Smooth muscle cell (in vitro differentiated cells): ENCODE data around the gene STT3B. TPM values are rescaled to one million over a fixed set of nuclear protein-coding genes. Genes with fewer than 3 reads are reported as not detected.

Experiments
- DNase-seq: peaks from one replicate; lab custom pipeline; 2025; ENCODE audit not compliant: unreplicated experiment; lab: John Stamatoyannopoulos, UW
- H2AFZ ChIP-seq: fragments of 200-600 bp; sonication (generic); 2 replicates; pipeline ENCODE4 v1.6.0; 2016; ENCODE audit warnings: antibody characterized with exemption, low read depth, mild to moderate bottlenecking
- H3F3A ChIP-seq: fragments of 200-600 bp; sonication (generic); 2 replicates; pipeline ENCODE4 v1.6.0; 2017; ENCODE audit warnings: antibody characterized with exemption, low read depth
- H3K27ac ChIP-seq: fragments of 200-600 bp; sonication (generic); 2 replicates; pipeline ENCODE4 v1.5.1; 2016; ENCODE audit warnings: low read depth, mild to moderate bottlenecking
- H3K27me3 ChIP-seq: fragments of 200-600 bp; sonication (generic); 2 replicates; pipeline ENCODE4 v1.6.1; 2016; ENCODE audit warnings: low read depth, mild to moderate bottlenecking
- H3K36me3 ChIP-seq: fragments of 200-600 bp; sonication (generic); 2 replicates; pipeline ENCODE4 v1.5.1; 2016; ENCODE audit warnings: low read depth
- H3K4me1 ChIP-seq: fragments of 200-600 bp; sonication (generic); 2 replicates; pipeline ENCODE4 v1.5.1; 2016; ENCODE audit warnings: low read depth
- H3K4me2 ChIP-seq: fragments of 200-600 bp; sonication (generic); 2 replicates; pipeline ENCODE4 v1.6.0; 2016; ENCODE audit warnings: mild to moderate bottlenecking
- H3K4me3 ChIP-seq: fragments of 200-600 bp; sonication (generic); 2 replicates; pipeline ENCODE4 v1.5.1; 2016; ENCODE audit warnings: mild to moderate bottlenecking
- H3K79me2 ChIP-seq: fragments of 200-600 bp; sonication (generic); 2 replicates; pipeline ENCODE4 v1.6.0; 2016; ENCODE audit warnings: low read depth, mild to moderate bottlenecking
- H3K9ac ChIP-seq: fragments of 200-600 bp; sonication (generic); 2 replicates; pipeline ENCODE4 v1.6.0; 2016; ENCODE audit warnings: low read depth
- H3K9me3 ChIP-seq: fragments of 200-600 bp; sonication (generic); replicated peaks from 2 replicates; pipeline ENCODE4 v1.5.1; 2016; ENCODE audit warnings: low read depth
- H4K20me1 ChIP-seq: fragments of 200-600 bp; sonication (generic); 2 replicates; pipeline ENCODE4 v1.6.0; 2016; ENCODE audit warnings: low read depth
- WGBS: methylation state at CpG from one replicate; pipeline ENCODE4 v1.1.7; 2016; ENCODE audit warnings: low lambda C conversion rate; 5-methylcytosine and 5-hydroxymethylcytosine counted together
- polyA plus RNA-seq: library from polyadenylated mRNA; unstranded; fragments of >200 nt; fragmentation: Nextera tagmentation; extraction: Ambion mirVana; gene quantifications from 2 replicates; pipeline ENCODE4 v1.2.1, GENCODE V29; 2016
- total RNA-seq: library from RNA; depleted of rRNA; stranded (reverse); fragments of >200 nt; gene quantifications from 2 replicates; pipeline ENCODE4 v1.2.3, GENCODE V29; 2014
- TF ChIP-seq, protein P1 (sequence below): fragments of 200-600 bp; sonication (generic); IDR thresholded peaks from 2 replicates; pipeline ENCODE4 v1.5.1; 2017; ENCODE audit warnings: borderline replicate concordance, mild to moderate bottlenecking, antibody characterized with exemption; ENCODE audit not compliant: insufficient read depth, poor library complexity, severe bottlenecking

Gene STT3B
- total and polyA plus RNA-seq, 2 experiments from 2014 or later = 79.1 to 191 TPM

- H3K9ac ChIP-seq = no peak overlapping the region
- no peak overlapping the region for H3K4me2 ChIP-seq
- no peak overlapping the region for H3K27ac ChIP-seq
- 100% methylated on average over 1 of the region's 1 CpG for WGBS
- peaks cover 7% of the 10 kb centered on the region for H3F3A ChIP-seq
- no peak overlapping the region for H2AFZ ChIP-seq
- no peaks in the 10 kb centered on the region for H3K36me3 ChIP-seq
- TF ChIP-seq, protein P1, sequence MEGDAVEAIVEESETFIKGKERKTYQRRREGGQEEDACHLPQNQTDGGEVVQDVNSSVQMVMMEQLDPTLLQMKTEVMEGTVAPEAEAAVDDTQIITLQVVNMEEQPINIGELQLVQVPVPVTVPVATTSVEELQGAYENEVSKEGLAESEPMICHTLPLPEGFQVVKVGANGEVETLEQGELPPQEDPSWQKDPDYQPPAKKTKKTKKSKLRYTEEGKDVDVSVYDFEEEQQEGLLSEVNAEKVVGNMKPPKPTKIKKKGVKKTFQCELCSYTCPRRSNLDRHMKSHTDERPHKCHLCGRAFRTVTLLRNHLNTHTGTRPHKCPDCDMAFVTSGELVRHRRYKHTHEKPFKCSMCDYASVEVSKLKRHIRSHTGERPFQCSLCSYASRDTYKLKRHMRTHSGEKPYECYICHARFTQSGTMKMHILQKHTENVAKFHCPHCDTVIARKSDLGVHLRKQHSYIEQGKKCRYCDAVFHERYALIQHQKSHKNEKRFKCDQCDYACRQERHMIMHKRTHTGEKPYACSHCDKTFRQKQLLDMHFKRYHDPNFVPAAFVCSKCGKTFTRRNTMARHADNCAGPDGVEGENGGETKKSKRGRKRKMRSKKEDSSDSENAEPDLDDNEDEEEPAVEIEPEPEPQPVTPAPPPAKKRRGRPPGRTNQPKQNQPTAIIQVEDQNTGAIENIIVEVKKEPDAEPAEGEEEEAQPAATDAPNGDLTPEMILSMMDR = no peak
- no peaks in the 10 kb centered on the region for H3K9me3 ChIP-seq
- DNase-seq = no peak
- peaks cover 9% of the 10 kb centered on the region for H3K4me1 ChIP-seq
- peaks cover 98% of the 10 kb centered on the region for H3K79me2 ChIP-seq
- H3K27me3 ChIP-seq = no peaks in the 10 kb centered on the region
- peaks cover 100% of the 10 kb centered on the region for H4K20me1 ChIP-seq
- no peak overlapping the region for H3K4me3 ChIP-seq
These were observed 9.5 kb downstream of the STT3B start for GRCh38 chr3:31542246-31542645.

GRCh38 chr3:31543375-31543774, 10.7 kb downstream of the STT3B start:
- no peak overlapping the region for H3K4me3 ChIP-seq
- peaks cover 7% of the 10 kb centered on the region for H3F3A ChIP-seq
- H3K36me3 ChIP-seq = no peaks in the 10 kb centered on the region
- H4K20me1 ChIP-seq = peaks cover 100% of the 10 kb centered on the region
- DNase-seq = no peak
- no peak overlapping the region for H2AFZ ChIP-seq
- peaks cover 9% of the 10 kb centered on the region for H3K4me1 ChIP-seq
- H3K27me3 ChIP-seq = no peaks in the 10 kb centered on the region
- peaks cover 98% of the 10 kb centered on the region for H3K79me2 ChIP-seq
- no peak overlapping the region for H3K9ac ChIP-seq
- TF ChIP-seq, protein P1 = no peak
- H3K27ac ChIP-seq = no peak overlapping the region
- no peak overlapping the region for H3K4me2 ChIP-seq
- H3K9me3 ChIP-seq = no peaks in the 10 kb centered on the region

DNA sequence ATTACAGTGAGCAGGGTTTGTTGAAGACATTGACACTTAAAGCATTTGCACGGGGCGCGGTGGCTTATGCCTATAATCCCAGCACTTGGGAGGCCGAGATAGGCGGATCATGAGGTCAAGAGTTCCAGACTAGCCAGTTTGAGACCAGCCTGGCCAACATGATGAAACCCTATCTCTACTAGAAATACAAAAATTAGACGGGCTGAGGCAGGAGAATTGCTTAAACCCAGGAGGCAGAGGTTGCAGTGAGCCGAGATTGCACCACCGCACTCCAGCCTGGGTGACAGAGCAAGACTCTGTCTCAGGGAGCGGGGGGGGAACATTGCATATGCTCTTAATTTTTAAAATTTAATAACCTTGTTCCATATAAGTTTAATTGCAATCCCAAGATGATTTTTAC, 11.9 kb downstream of the STT3B start:
- no peaks in the 10 kb centered on the region for H3K27me3 ChIP-seq
- 23% methylated on average over 9 of the region's 9 CpGs for WGBS
- no peaks in the 10 kb centered on the region for H3K9me3 ChIP-seq
- H3K27ac ChIP-seq = peak overlapping the region; percentile 10
- no peak for DNase-seq
- TF ChIP-seq, protein P1 = no peak
- H3K9ac ChIP-seq = no peak overlapping the region
- H4K20me1 ChIP-seq = peaks cover 100% of the 10 kb centered on the region
- H3K4me2 ChIP-seq = peak overlapping the region; percentile 56
- H3K4me3 ChIP-seq = no peak overlapping the region
- no peak overlapping the region for H2AFZ ChIP-seq
- peaks cover 7% of the 10 kb centered on the region for H3F3A ChIP-seq
- no peaks in the 10 kb centered on the region for H3K36me3 ChIP-seq
- peaks cover 98% of the 10 kb centered on the region for H3K79me2 ChIP-seq
- H3K4me1 ChIP-seq = peaks cover 9% of the 10 kb centered on the region

DNA sequence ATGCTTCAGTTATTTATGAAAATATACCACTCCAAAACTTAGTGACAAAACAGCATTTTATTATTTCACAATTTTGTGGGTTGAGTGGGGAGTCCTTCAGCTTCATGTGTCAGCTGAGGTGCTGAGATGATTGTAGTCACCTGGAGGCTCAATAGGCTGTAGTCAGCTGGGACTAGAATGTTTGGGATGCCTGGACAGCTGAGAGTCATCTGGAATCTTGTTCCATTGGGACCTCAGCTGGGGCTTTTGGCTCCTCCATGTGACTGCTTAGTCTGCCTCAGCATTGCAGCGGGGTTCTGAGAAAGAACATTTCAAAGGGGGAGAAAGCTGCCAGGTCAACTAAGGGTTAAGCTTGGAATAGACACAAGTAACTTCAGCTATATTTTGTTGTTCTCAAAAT, 13.4 kb downstream of the STT3B start:
- Histone ChIP-seq H3K36me3 (no peaks in the 10 kb centered on the region), H3K4me3 (no peak overlapping the region), H3K79me2 (peaks cover 98% of the 10 kb centered on the region), H3K9ac (no peak overlapping the region), H3K9me3 (no peaks in the 10 kb centered on the region), H3K4me2 (no peak overlapping the region), H2AFZ (no peak overlapping the region), H3K27me3 (no peaks in the 10 kb centered on the region), H3K4me1 (peaks cover 9% of the 10 kb centered on the region), H3K27ac (no peak overlapping the region), H3F3A (peaks cover 7% of the 10 kb centered on the region), H4K20me1 (peaks cover 100% of the 10 kb centered on the region)
- TF ChIP-seq, protein P1 = no peak
- 86% methylated on average over 1 of the region's 1 CpG for WGBS
- DNase-seq = no peak
